ENCODE results near the gene ZCCHC12.
"Not testable (repeated sequence)": the region's sequence is repeated elsewhere in the genome, so short reads cannot be mapped to it uniquely, and the experiment has no call there.

ZCCHC12 gene

GRCh38 chrX:118823263-118824172 lies at the start of gene ZCCHC12:
TSS of gene ZCCHC12 (plus strand) at chrX:118823824. CDS start at chrX:118825245, 1,421 bp downstream.
- peak; percentile 64 for DNase-seq

DNA sequence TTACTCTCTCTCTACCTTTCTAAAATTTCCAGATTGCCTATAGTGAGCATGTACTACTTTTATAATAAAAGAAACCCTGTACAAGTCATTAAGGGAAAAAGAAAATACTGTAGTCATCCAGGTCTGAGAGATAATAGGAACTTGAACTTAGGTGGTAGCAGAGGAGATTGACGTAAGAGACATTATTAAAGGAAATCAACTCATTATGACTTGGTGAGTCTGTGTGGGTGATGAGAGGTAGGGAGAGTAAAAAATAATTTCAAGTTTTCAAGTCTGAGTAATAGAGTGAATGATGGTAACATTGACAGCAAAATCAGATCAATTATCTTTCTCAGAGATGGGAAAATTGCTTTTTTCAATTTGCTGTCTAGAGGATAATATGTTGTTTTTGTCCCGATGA lies 44.0 kb upstream of the ZCCHC12 start:
- no peak for DNase-seq

- DNase-seq = no peak
Measured at GRCh38 chrX:118780509-118780908, 43.1 kb upstream of the ZCCHC12 start.

DNA sequence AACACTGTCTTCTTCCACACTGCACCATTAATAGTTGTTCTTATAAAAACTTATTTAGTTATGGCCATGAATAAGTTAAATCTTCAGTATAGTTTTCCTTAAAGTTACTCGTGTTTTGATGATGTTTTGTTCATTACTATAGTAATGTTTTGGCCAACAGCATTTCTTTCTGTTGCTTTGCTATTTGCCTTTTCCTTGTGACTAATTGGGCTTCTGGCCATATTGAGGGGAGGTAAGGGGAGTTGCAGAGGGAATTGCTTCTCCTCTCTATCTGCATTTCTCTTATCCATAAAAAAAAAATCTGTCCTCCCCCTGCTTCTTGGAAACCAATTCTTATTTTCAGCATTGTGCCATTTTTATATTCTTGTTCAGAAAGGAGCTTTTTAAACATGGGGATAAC lies 42.7 kb upstream of the ZCCHC12 start:
- DNase-seq = no peak

DNA sequence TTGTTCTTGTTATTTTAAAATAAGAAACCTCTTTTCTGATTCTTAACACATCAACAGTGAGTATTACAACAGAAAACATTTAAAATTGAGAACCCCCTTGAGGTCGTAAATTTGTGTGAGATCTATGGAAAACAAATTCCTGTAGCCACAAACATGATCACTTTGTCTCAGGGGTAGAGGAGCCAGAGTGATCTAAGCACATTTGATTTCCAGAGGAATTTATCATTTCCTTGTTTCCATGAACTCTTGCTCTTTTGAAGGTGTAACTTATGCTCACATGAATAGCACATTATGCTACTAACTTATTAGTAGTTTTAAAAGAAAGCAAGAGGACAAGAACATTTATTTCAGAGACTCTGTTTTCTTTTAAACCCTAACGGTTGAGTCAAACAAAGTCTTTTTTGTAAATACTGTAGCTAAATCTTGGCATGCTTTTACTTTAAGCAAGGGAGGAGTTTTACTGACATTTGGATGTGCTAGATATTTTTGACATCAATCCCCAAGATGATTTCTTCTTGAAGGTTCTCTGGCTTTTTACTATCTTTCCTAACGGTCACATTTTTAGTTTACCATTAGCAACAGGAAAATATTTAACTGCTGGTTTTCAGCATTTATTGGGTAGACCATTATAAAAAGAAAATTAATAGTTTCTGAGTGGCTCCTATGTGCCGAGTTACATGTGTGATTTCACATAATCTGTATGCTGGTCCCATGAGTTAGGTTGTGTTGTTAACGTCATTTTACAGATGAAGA lies 27.9 kb upstream of the ZCCHC12 start:
- DNase-seq = no peak

GRCh38 chrX:118802857-118803256 lies 20.8 kb upstream of the ZCCHC12 start:
- no peak for DNase-seq

- peak; percentile 59 for DNase-seq
Measured at GRCh38 chrX:118807151-118808017, 16.2 kb upstream of the ZCCHC12 start.

DNA sequence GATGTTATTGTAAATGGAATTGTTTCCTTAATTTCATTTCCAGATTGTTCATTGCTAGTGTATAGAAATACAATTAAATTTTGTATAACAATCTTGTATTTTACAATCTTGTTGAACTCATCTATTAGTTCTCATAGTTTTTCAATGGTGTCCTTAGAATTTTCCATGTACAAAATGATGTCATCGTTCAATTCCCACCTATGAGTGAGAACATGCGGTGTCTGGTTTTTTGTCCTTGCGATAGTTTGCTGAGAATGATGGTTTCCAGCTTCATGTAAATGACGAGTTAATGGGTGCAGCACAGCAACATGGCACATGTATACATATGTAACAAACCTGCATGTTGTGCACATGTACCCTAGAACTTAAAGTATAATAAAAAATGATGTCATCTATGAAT lies 6.4 kb upstream of the ZCCHC12 start:
- not testable (repeated sequence) for DNase-seq

GRCh38 chrX:118824173-118824730 lies 628 bp downstream of the ZCCHC12 start:
- DNase-seq = no peak

DNA sequence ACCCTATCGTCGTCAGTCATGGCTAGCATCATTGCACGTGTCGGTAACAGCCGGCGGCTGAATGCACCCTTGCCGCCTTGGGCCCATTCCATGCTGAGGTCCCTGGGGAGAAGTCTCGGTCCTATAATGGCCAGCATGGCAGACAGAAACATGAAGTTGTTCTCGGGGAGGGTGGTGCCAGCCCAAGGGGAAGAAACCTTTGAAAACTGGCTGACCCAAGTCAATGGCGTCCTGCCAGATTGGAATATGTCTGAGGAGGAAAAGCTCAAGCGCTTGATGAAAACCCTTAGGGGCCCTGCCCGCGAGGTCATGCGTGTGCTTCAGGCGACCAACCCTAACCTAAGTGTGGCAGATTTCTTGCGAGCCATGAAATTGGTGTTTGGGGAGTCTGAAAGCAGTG lies 1.6 kb downstream of the ZCCHC12 start:
- DNase-seq = no peak

DNA sequence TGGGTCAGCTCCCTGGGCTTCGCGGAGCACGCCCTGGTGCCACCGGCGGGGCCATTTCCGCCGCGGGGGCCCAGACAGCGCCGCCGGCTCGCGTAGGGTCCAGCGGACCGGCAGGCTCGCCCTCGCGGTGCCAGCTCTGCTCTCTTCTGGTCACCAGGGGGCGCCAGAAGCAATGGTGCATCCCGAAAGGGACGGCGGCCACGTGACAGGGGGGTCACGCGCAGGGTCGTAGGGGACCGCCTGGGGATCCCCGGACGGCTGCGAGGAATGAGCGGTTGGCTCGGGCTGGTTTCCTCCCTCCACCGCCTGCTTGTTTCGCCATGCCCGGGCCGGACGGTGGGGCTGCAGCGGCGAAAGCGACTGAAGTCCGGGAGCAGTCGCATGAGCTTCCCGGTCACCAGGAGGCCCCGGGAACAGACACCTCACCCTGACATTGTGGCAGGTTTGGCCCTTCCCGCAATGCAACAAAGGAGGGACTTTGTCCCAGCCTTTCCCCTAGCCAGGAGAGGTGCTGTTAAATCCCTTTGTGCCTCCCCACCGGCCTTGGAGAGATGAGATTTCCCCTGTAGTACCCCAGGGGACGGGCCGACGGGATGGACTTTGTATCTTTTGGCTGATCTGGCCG lies 15.8 kb downstream of the ZCCHC12 start:
- DNase-seq = peak; percentile 82

GRCh38 chrX:118847676-118848075 lies 24.1 kb downstream of the ZCCHC12 start:
- no peak for DNase-seq

DNA sequence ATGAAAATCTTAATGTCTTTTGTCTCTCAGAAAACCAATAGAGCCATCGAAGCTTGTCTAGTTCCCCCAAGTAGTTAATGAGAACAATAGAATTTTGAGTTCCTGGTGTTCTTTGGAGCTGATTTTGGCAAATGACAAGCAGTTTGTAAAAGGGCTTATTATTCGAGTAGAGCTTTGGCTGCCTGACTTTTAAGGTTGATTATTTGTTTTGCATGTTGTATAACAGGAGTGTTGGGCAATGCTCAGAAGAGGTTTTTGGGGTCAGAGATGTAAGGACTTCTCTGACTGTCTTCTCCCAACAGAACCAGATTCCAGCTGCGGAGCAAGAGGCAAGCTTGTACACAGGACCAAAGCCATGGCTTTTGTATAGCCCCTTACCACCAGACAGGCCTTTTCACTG lies 30.0 kb downstream of the ZCCHC12 start:
- DNase-seq = no peak

DNA sequence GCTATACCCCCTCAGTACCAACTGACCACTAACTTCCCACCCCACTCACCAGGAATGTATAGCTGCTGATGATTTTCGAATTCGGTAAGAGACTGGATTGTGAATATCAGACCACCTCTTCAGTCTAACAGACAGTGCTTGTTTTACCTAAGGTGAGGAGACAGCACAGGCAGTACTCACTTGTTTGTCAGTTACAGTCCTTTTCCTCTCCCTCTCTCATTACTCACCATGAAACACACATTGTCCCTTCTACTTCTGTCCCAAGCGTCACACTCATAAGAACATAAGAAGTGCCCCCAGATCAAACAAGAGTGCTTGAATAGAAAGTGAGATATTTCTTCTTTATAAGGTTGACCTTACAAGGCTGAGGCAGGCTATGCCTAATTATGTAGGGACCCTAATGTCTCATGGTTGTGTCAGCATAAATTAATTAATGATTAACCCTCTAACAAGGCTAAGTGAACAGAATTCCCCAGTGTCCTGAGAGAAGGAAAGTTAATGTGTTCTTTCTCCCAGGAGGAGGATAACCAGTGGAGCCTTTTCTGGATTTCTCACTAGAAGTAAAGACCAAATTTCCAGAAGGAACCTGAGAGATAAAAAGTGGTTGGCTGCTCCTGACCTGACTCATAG lies 32.2 kb downstream of the ZCCHC12 start:
- no peak for DNase-seq

GRCh38 chrX:118857006-118857405 lies 33.4 kb downstream of the ZCCHC12 start:
- no peak for DNase-seq

DNA sequence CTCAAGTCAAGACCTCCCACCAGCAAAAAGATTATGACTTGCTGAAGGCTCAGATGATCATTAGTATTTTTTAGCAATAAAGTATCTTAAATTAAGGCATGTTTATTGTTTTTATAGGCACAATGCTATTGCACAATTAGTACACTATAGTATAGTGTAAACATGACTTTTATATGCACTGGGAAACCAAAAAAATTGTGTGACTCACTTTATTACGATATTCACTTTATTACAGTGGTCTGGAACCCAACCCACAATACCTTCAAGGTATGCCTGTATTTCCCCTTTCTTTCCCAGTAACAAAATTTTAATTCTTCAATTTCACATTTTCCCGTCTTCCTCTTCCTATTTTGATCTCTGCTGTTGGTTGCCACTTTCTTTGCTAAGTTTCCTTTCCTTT lies 37.7 kb downstream of the ZCCHC12 start:
- DNase-seq = no peak

- no peak for DNase-seq
Measured at GRCh38 chrX:118862091-118862490, 38.5 kb downstream of the ZCCHC12 start.

GRCh38 chrX:118862979-118863378 lies 39.4 kb downstream of the ZCCHC12 start:
- no peak for DNase-seq

GRCh38 chrX:118864063-118864635 lies 40.5 kb downstream of the ZCCHC12 start:
- DNase-seq = peak; percentile 48

DNA sequence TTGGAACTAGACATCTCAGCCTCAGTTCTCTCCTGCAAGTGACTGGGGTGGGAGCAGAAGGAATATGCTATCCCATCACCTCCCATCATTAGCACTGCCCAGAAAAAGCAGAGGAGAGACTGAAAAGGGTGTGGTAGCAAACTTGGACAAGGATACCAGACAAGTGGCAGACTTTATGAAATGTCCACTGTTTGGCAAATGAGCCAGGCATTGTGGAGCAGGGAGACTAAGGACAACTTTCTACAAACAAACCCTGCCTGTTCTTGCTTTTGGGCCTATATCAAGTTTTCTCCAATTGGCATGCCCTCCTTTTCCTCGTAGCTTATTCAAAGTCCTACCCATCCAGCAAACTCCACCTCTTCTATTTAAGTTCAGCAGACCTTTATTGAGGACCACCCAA lies 41.6 kb downstream of the ZCCHC12 start:
- no peak for DNase-seq

DNA sequence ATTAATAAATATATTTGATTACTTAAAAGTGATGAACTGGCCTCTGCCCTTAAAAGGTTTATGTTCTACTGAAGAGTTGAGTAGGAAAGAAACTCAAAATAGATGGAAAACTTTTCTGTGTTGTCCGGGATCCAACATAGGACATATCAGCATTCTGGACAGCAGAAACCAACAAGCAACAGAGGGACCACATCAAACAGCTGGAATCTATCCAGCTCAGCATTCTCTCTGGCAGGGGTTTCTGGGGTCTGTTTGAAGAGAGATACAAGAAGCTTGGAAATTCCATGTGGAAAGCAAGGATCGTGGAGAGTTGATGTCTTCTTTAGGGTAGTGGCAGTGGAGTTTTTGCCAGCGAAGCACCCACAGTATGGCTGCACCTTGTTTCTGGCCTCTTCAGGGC lies 43.6 kb downstream of the ZCCHC12 start:
- DNase-seq = no peak
